ENCODE measurements around the gene ACAP2. TPM values are rescaled to one million over a fixed set of nuclear protein-coding genes. Genes with fewer than 3 reads are reported as not detected.

The ACAP2 gene
- total RNA-seq, 1 experiment from 2014 or later = 42.0 TPM

DNA sequence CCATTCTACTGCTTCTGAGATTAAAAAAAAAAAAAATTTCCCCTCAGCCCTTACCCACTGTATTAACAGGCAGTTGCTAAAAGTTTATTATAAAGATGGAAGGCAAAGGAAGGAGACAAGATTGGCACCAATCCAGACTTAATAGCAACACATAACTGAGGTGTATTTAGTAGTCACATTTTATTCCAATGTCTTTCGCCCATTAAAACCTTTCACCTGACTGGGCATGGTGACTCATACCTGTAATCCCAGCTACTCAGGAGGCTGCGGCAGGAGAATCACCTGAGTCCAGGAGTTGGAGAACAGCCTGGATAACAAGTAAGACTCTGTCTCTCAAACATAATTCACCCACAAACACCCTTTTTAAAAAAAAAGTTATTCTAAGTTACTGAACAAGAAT lies 4.4 kb downstream of the ACAP2 start (continued):
- TF ChIP-seq FOXP4 (CRISPR knock-in tag; IDR thresholded peaks at IDR 0.05) = no peak
- TF ChIP-seq, protein P1, sequence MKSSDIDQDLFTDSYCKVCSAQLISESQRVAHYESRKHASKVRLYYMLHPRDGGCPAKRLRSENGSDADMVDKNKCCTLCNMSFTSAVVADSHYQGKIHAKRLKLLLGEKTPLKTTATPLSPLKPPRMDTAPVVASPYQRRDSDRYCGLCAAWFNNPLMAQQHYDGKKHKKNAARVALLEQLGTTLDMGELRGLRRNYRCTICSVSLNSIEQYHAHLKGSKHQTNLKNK (CRISPR knock-in tag; IDR thresholded peaks at IDR 0.05) = no peak
- TF ChIP-seq ETV6 (CRISPR knock-in tag; IDR thresholded peaks at IDR 0.05) = no peak
- TF ChIP-seq, protein P2, sequence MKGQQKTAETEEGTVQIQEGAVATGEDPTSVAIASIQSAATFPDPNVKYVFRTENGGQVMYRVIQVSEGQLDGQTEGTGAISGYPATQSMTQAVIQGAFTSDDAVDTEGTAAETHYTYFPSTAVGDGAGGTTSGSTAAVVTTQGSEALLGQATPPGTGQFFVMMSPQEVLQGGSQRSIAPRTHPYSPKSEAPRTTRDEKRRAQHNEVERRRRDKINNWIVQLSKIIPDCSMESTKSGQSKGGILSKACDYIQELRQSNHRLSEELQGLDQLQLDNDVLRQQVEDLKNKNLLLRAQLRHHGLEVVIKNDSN (CRISPR knock-in tag; IDR thresholded peaks at IDR 0.05) = no peak

GRCh38 chr3:195425849-195426248 lies 17.0 kb downstream of the ACAP2 start:
- ATAC-seq (no peak), DNase-seq (ENCODE audit: low spot score) (no peak)
- no peak for TF ChIP-seq ZBTB43 (CRISPR knock-in tag; IDR thresholded peaks at IDR 0.05)
- CTCF ChIA-PET = no interaction called here
- Mint-ChIP-seq H3K27me3 (ENCODE audit: low read depth) (no peaks in the 10 kb centered on the region), H3K4me1 (peaks cover 6% of the 10 kb centered on the region; the same call in 1 of the 2 replicates), H3K9me3 (no peaks in the 10 kb centered on the region), H3K27ac (no peak overlapping the region; the same call in 1 of the 2 replicates), H3K36me3 (no peaks in the 10 kb centered on the region), H3K4me3 (no peak overlapping the region)
- POLR2A ChIA-PET = no interaction called here

DNA sequence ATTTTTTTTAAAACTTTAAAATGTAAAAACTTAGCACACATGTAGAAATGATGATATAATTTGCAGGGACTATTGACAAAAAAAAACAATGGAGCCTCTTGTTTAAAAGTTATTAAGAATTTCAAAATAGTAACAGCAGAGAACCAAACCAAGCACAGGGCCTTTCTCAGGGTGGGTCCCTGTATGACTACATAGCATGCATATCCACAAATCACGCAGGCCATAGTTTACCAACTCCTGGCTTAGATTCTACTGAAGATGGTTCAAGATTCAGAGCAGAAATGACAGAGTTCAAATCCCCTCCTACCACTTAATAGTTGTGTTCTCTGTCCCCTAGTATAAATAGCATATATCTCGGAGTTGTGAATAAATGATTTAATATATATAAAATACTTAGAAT lies 19.0 kb downstream of the ACAP2 start:
- H3K4me1 Mint-ChIP-seq = peaks cover 6% of the 10 kb centered on the region; the same call in 1 of the 2 replicates
- no peaks in the 10 kb centered on the region for H3K36me3 Mint-ChIP-seq
- TF ChIP-seq CBFB (CRISPR knock-in tag; IDR thresholded peaks at IDR 0.05; ENCODE audit: low read depth) (no peak), AR (CRISPR knock-in tag; IDR thresholded peaks at IDR 0.05) (no peak), IRF2 (CRISPR knock-in tag; IDR thresholded peaks at IDR 0.05; ENCODE audit: borderline replicate concordance, low read depth) (no peak), ZNF232 (CRISPR knock-in tag; IDR thresholded peaks at IDR 0.05) (no peak), ZNF425 (CRISPR knock-in tag; conservative IDR thresholded peaks at IDR 0.05) (no peak), ZBTB43 (CRISPR knock-in tag; IDR thresholded peaks at IDR 0.05) (no peak), TP53 (CRISPR knock-in tag; IDR thresholded peaks at IDR 0.05) (no peak), NR1H2 (CRISPR knock-in tag; IDR thresholded peaks at IDR 0.05) (no peak), FOXP4 (CRISPR knock-in tag; IDR thresholded peaks at IDR 0.05) (no peak)
- TF ChIP-seq, protein P3, sequence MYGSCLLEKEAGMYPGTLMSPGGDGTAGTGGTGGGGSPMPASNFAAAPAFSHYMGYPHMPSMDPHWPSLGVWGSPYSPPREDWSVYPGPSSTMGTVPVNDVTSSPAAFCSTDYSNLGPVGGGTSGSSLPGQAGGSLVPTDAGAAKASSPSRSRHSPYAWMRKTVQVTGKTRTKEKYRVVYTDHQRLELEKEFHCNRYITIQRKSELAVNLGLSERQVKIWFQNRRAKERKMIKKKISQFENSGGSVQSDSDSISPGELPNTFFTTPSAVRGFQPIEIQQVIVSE (CRISPR knock-in tag; IDR thresholded peaks at IDR 0.05; ENCODE audit: borderline replicate concordance) = no peak
- TF ChIP-seq, protein P4, sequence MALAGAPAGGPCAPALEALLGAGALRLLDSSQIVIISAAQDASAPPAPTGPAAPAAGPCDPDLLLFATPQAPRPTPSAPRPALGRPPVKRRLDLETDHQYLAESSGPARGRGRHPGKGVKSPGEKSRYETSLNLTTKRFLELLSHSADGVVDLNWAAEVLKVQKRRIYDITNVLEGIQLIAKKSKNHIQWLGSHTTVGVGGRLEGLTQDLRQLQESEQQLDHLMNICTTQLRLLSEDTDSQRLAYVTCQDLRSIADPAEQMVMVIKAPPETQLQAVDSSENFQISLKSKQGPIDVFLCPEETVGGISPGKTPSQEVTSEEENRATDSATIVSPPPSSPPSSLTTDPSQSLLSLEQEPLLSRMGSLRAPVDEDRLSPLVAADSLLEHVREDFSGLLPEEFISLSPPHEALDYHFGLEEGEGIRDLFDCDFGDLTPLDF (CRISPR knock-in tag; IDR thresholded peaks at IDR 0.05) = no peak
- DNase-seq (ENCODE audit: low spot score) (no peak), ATAC-seq (no peak)
- H3K27ac Mint-ChIP-seq = no peak overlapping the region
- no peaks in the 10 kb centered on the region for H3K9me3 Mint-ChIP-seq
- POLR2A ChIA-PET = no interaction called here
- no peak overlapping the region for H3K4me3 Mint-ChIP-seq
- CTCF ChIA-PET = no interaction called here
- H3K27me3 Mint-ChIP-seq (ENCODE audit: low read depth) = no peaks in the 10 kb centered on the region
